Hepatocyte (in vitro differentiated cells): Measurements from ENCODE around the gene INPP4B. TPM values are rescaled to one million over a fixed set of nuclear protein-coding genes. Genes with fewer than 3 reads are reported as not detected.

Experiments used
- DNase-seq: peaks from one replicate; pipeline ENCODE4 v3.0.0-alpha.2; 2016; ENCODE audit warnings: low spot score
- H2AFZ ChIP-seq: fragments of 200-600 bp; sonication (generic); 2 replicates; pipeline ENCODE4 v1.6.0; 2016; ENCODE audit warnings: antibody characterized with exemption, mild to moderate bottlenecking
- H3K27ac ChIP-seq: fragments of 200-600 bp; sonication (generic); 2 replicates; pipeline ENCODE4 v1.5.1; 2016; ENCODE audit warnings: mild to moderate bottlenecking
- H3K27me3 ChIP-seq: fragments of 200-600 bp; sonication (generic); 2 replicates; pipeline ENCODE4 v1.6.1; 2016
- H3K36me3 ChIP-seq: fragments of 200-600 bp; sonication (generic); replicated peaks from 2 replicates; pipeline ENCODE4 v1.5.1; 2016; ENCODE audit warnings: low read depth; ENCODE audit not compliant: insufficient read depth
- H3K4me1 ChIP-seq: fragments of 200-600 bp; sonication (generic); 2 replicates; pipeline ENCODE4 v1.5.1; 2016; ENCODE audit warnings: mild to moderate bottlenecking, moderate library complexity; ENCODE audit not compliant: insufficient read depth
- H3K4me2 ChIP-seq: fragments of 200-600 bp; sonication (generic); 2 replicates; pipeline ENCODE4 v1.6.0; 2016
- H3K4me3 ChIP-seq: fragments of 200-600 bp; sonication (generic); 2 replicates; pipeline ENCODE4 v1.5.1; 2016; ENCODE audit warnings: mild to moderate bottlenecking
- H3K79me2 ChIP-seq: fragments of 200-600 bp; sonication (generic); 2 replicates; pipeline ENCODE4 v1.6.0; 2017; ENCODE audit warnings: mild to moderate bottlenecking
- H3K9me2 ChIP-seq: fragments of 200-600 bp; sonication (generic); replicated peaks from 2 replicates; pipeline ENCODE4 v1.6.0; 2017; ENCODE audit warnings: mild to moderate bottlenecking; ENCODE audit not compliant: insufficient read depth
- H3K9me3 ChIP-seq: fragments of 200-600 bp; sonication (generic); 2 replicates; pipeline ENCODE4 v1.5.1; 2016; ENCODE audit warnings: low read depth, mild to moderate bottlenecking
- H4K20me1 ChIP-seq: fragments of 200-600 bp; sonication (generic); 2 replicates; pipeline ENCODE4 v1.6.0; 2016; ENCODE audit warnings: mild to moderate bottlenecking; ENCODE audit not compliant: insufficient read depth, poor library complexity, severe bottlenecking
- CTCF ChIP-seq: fragments of 200-600 bp; sonication (generic); IDR thresholded peaks from 2 replicates; pipeline ENCODE4 v1.5.1; 2016; ENCODE audit warnings: antibody characterized with exemption, mild to moderate bottlenecking; ENCODE audit not compliant: poor library complexity
- EZH2 ChIP-seq: fragments of 200-600 bp; sonication (generic); IDR thresholded peaks from 2 replicates; pipeline ENCODE4 v1.6.1; 2016; ENCODE audit warnings: antibody characterized with exemption, mild to moderate bottlenecking, borderline replicate concordance
- EZH2phosphoT487 ChIP-seq: fragments of 200-600 bp; sonication (generic); IDR thresholded peaks from one replicate; pipeline ENCODE4 v1.6.1; 2018; ENCODE audit warnings: antibody characterized with exemption, mild to moderate bottlenecking, low read depth, moderate library complexity; ENCODE audit not compliant: unreplicated experiment, severe bottlenecking
- whole genome bisulfite sequencing: methylation state at CpG from one replicate; pipeline ENCODE4 v1.1.6; 2016; ENCODE audit warnings: low lambda C conversion rate; ENCODE audit errors: missing lambda C conversion rate; 5-methylcytosine and 5-hydroxymethylcytosine counted together
- polyA plus RNA-seq: library from polyadenylated mRNA; unstranded; fragments of >200 nt; fragmentation: Nextera tagmentation; extraction: Ambion mirVana; gene quantifications from 2 replicates; pipeline ENCODE4 v1.2.1, GENCODE V29; 2016
- total RNA-seq: library from RNA; depleted of rRNA; stranded (reverse); fragments of >200 nt; gene quantifications from 2 replicates; pipeline ENCODE4 v1.2.3, GENCODE V29; 2014

Gene INPP4B
- total and polyA plus RNA-seq, 2 experiments from 2014 or later, result 4.2 to 7.1 TPM

GRCh38 chr4:142372530-142373260 lies 473.4 kb downstream of the INPP4B start:
- H3K4me3 ChIP-seq, result no peak overlapping the region
- no peaks in the 10 kb centered on the region for H3K9me3 ChIP-seq
- no peaks in the 10 kb centered on the region for H3K27me3 ChIP-seq
- TF ChIP-seq EZH2phosphoT487 (no peak), CTCF (no peak), EZH2 (no peak)
- H2AFZ ChIP-seq, result no peak overlapping the region
- no peaks in the 10 kb centered on the region for H3K9me2 ChIP-seq
- H3K27ac ChIP-seq, result no peak overlapping the region
- no peaks in the 10 kb centered on the region for H3K79me2 ChIP-seq
- no peaks in the 10 kb centered on the region for H3K36me3 ChIP-seq
- 81% methylated on average over 2 of the region's 2 CpGs for WGBS
- peaks cover 3% of the 10 kb centered on the region for H3K4me1 ChIP-seq
- no peaks in the 10 kb centered on the region for H4K20me1 ChIP-seq
- H3K4me2 ChIP-seq, result no peak overlapping the region
- DNase-seq, result no peak

GRCh38 chr4:142369141-142369540 lies 477.0 kb downstream of the INPP4B start:
- Histone ChIP-seq H2AFZ (no peak overlapping the region), H3K4me2 (no peak overlapping the region), H3K9me3 (no peaks in the 10 kb centered on the region), H3K27ac (no peak overlapping the region), H3K79me2 (no peaks in the 10 kb centered on the region), H3K4me1 (no peaks in the 10 kb centered on the region), H3K9me2 (no peaks in the 10 kb centered on the region), H3K4me3 (no peak overlapping the region), H3K36me3 (no peaks in the 10 kb centered on the region), H3K27me3 (no peaks in the 10 kb centered on the region), H4K20me1 (no peaks in the 10 kb centered on the region)
- TF ChIP-seq EZH2 (no peak), EZH2phosphoT487 (no peak), CTCF (no peak)
- WGBS, result 99% methylated on average over 3 of the region's 3 CpGs
- no peak for DNase-seq

GRCh38 chr4:142367418-142368180 lies 478.5 kb downstream of the INPP4B start:
- no peaks in the 10 kb centered on the region for H3K36me3 ChIP-seq
- H3K4me3 ChIP-seq, result no peak overlapping the region
- H3K27me3 ChIP-seq, result no peaks in the 10 kb centered on the region
- H3K79me2 ChIP-seq, result no peaks in the 10 kb centered on the region
- H3K4me2 ChIP-seq, result no peak overlapping the region
- no peaks in the 10 kb centered on the region for H3K9me3 ChIP-seq
- H4K20me1 ChIP-seq, result no peaks in the 10 kb centered on the region
- TF ChIP-seq CTCF (no peak), EZH2 (no peak), EZH2phosphoT487 (no peak)
- H3K4me1 ChIP-seq, result no peaks in the 10 kb centered on the region
- H3K27ac ChIP-seq, result no peak overlapping the region
- no peaks in the 10 kb centered on the region for H3K9me2 ChIP-seq
- no peak overlapping the region for H2AFZ ChIP-seq
- no peak for DNase-seq
- WGBS, result 83% methylated on average over 6 of the region's 6 CpGs
